Gastrocnemius medialis (tissue), 4 donors: ENCODE results near the gene FCHO2. TPM values are rescaled to one million over a fixed set of nuclear protein-coding genes. Genes with fewer than 3 reads are reported as not detected.

Experiments
- ATAC-seq, 2 donors: fragments of 150-250 bp; one replicate each; pipeline ENCODE4 v1.9.1; 2016
- DNase-seq, 2 donors: peaks; one replicate each; pipeline ENCODE4 v3.0.0-alpha.2; 2019
- H3K27ac ChIP-seq, 4 donors: fragments of 200-600 bp; sonication (generic); 1 replicate in 1 of 4; 2 replicates in 3 of 4; pipeline ENCODE4 v1.5.1; 2016 to 2018; ENCODE audit warnings: mild to moderate bottlenecking in 2 of 4, moderate library complexity in 1 of 4
- H3K27me3 ChIP-seq, 3 donors: fragments of 200-600 bp; sonication (generic) in 2 of 3; 1 replicate in 1 of 3; 2 replicates in 2 of 3; pipeline versions ENCODE4 v1.5.1 to v1.6.0; 2016 to 2019; ENCODE audit warnings: mild to moderate bottlenecking in 1 of 3, moderate library complexity in 1 of 3
- H3K36me3 ChIP-seq, 2 donors: fragments of 200-600 bp; sonication (generic) in 1 of 2; one replicate each; pipeline ENCODE4 v1.5.1; 2017 to 2018
- H3K4me1 ChIP-seq, 2 donors: fragments of 200-600 bp; sonication (generic) in 1 of 2; one replicate each; pipeline ENCODE4 v1.5.1; 2016 to 2017; ENCODE audit warnings: mild to moderate bottlenecking in 2 of 2
- H3K4me3 ChIP-seq, 4 donors: fragments of 200-600 bp; sonication (generic) in 3 of 4; 1 replicate in 1 of 4; 2 replicates in 3 of 4; pipeline ENCODE4 v1.5.1; 2016 to 2019; ENCODE audit warnings: mild to moderate bottlenecking in 2 of 4
- H3K9me3 ChIP-seq, 3 donors: fragments of 200-600 bp; sonication (generic) in 2 of 3; 1 replicate in 1 of 3; 2 replicates in 2 of 3; pipeline ENCODE4 v1.5.1; 2016 to 2019
- POLR2A ChIP-seq, 2 donors: fragments of 450-650 bp; IDR thresholded peaks; one replicate each; pipeline ENCODE4 v1.6.1; 2017; ENCODE audit warnings: antibody characterized with exemption in 2 of 2, mild to moderate bottlenecking in 2 of 2, moderate library complexity in 2 of 2
- in situ Hi-C, 4 donors: fragments of 200-750 bp; cut with MboI; loops; one replicate each; pipeline versions ENCODE4 v1.15.0 to v1.8.0; 2017; ENCODE audit warnings: low sequenced_read_pairs in 4 of 4
- intact Hi-C: fragments of 100-400 bp; cut with DNase I; formaldehyde crosslinking; loops from one replicate; pipeline ENCODE4 v1.15.1; 2023; ENCODE audit warnings: low total_unique reads
- total RNA-seq, 4 donors: library from RNA; depleted of rRNA; stranded (reverse); fragments of >200 nt; gene quantifications; one replicate each; pipeline versions ENCODE4 v1.1.0 to v1.2.3, GENCODE V29; 2016
- TF ChIP-seq, protein P1 (sequence below), 5 experiments: fragments of 450-650 bp in 3 of 5; fragments of 200-600 bp in 2 of 5; sonication (generic) in 2 of 5; IDR thresholded peaks in 4 of 5; conservative IDR thresholded peaks in 1 of 5; 1 replicate in 4 of 5; 2 replicates in 1 of 5; pipeline ENCODE4 v1.5.1; 2016 to 2019; ENCODE audit warnings: antibody characterized with exemption in 5 of 5, mild to moderate bottlenecking in 3 of 5, moderate library complexity in 3 of 5

The FCHO2 gene
- total RNA-seq, 4 donors from 2014 or later = 8.3 to 14.8 (median 12.3) TPM

DNA sequence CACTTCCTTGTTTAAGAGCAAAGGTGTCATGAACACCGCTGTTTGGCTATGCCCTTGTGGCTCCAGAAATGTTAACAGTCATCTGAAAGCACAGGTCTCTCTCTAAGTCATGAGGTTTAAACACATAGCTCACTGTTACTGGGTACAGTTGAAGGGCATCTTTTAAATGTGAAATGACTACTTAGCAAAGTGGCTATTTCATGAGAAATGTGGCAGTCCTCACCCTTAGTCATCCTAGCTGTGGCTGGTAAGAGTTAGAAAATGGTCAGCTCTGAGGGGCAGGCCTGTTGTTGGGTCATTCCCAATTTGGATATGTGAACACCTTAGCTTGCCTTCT is 140.4 kb downstream of the FCHO2 start:
- Histone ChIP-seq H3K4me3 (no peak overlapping the region), H3K27me3 (no peaks in the 10 kb centered on the region), H3K9me3 (no peaks in the 10 kb centered on the region), H3K4me1 (no peaks in the 10 kb centered on the region), H3K27ac (no peak overlapping the region), H3K36me3 (no peaks in the 10 kb centered on the region)
- TF ChIP-seq, protein P1, sequence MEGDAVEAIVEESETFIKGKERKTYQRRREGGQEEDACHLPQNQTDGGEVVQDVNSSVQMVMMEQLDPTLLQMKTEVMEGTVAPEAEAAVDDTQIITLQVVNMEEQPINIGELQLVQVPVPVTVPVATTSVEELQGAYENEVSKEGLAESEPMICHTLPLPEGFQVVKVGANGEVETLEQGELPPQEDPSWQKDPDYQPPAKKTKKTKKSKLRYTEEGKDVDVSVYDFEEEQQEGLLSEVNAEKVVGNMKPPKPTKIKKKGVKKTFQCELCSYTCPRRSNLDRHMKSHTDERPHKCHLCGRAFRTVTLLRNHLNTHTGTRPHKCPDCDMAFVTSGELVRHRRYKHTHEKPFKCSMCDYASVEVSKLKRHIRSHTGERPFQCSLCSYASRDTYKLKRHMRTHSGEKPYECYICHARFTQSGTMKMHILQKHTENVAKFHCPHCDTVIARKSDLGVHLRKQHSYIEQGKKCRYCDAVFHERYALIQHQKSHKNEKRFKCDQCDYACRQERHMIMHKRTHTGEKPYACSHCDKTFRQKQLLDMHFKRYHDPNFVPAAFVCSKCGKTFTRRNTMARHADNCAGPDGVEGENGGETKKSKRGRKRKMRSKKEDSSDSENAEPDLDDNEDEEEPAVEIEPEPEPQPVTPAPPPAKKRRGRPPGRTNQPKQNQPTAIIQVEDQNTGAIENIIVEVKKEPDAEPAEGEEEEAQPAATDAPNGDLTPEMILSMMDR (IDR thresholded peaks at IDR 0.05 in 4 of 5, conservative IDR thresholded peaks at IDR 0.05 in 1 of 5) = no peak
- TF ChIP-seq POLR2A (IDR thresholded peaks at IDR 0.05) = no peak
- ATAC-seq (no peak), DNase-seq (no peak)
- intact Hi-C loops = loop anchor here (10.0 kb wide), 1 partner anchor 119 kb away; no protein-coding TSS in a partner anchor
- in situ Hi-C loops = no loop called here

GRCh38 chr5:73097740-73098139 is 141.9 kb downstream of the FCHO2 start:
- TF ChIP-seq POLR2A (IDR thresholded peaks at IDR 0.05) = no peak
- TF ChIP-seq, protein P1 (IDR thresholded peaks at IDR 0.05 in 4 of 5, conservative IDR thresholded peaks at IDR 0.05 in 1 of 5) = no peak
- intact Hi-C loops (loop anchor here (10.0 kb wide), 1 partner anchor 117 kb away; no protein-coding TSS in a partner anchor), in situ Hi-C loops (no loop called here)
- DNase-seq (no peak), ATAC-seq (no peak)
- Histone ChIP-seq H3K9me3 (no peaks in the 10 kb centered on the region), H3K36me3 (no peaks in the 10 kb centered on the region), H3K27me3 (no peaks in the 10 kb centered on the region), H3K27ac (no peak overlapping the region), H3K4me3 (no peak overlapping the region), H3K4me1 (no peaks in the 10 kb centered on the region)

DNA sequence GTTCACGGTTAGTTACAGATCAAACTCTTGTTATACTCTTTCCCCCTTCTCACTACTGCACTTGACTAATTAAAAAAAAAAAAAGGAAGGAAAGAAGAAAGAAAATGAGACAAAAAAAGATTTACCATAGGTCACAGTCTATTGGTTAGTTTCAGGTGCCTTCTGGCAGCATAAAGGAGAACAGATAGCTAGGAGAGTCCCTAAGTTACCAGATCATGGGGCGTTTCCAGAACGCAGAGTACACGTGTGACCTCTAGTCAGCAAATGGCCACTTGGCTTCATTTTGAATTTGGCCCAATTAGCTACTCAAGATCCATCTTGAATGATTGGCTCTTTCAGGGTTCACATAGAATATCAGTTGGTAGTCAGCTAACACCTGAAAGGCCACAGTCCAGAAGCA is 144.3 kb downstream of the FCHO2 start:
- ATAC-seq = no peak
- no peaks in the 10 kb centered on the region for H3K4me1 ChIP-seq
- no peaks in the 10 kb centered on the region for H3K9me3 ChIP-seq
- H3K27ac ChIP-seq = no peak overlapping the region
- TF ChIP-seq, protein P1 (IDR thresholded peaks at IDR 0.05 in 4 of 5, conservative IDR thresholded peaks at IDR 0.05 in 1 of 5) = no peak
- TF ChIP-seq POLR2A (IDR thresholded peaks at IDR 0.05) = no peak
- in situ Hi-C loops = no loop called here
- no peak overlapping the region for H3K4me3 ChIP-seq
- no peaks in the 10 kb centered on the region for H3K36me3 ChIP-seq
- DNase-seq = no peak
- intact Hi-C loops = no loop called here
- no peaks in the 10 kb centered on the region for H3K27me3 ChIP-seq

DNA sequence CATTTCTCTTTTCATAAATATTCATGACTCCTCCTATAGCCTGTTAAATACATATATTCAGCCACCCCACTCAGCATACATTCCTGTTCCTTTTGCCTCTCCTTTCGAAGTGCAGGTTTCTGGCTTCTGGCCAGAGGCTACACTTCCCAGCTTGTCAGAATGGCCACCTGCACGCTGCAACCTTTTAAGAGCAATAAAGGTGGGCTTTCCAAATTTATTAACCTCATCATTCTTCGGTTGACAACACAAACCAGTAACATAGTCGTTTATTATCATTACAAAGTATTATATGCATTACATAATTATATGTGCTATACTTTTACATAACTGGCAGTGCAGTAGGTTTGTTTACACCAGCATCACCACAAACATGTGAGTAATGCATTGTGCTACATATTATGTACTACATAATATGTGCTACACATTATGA is 148.0 kb downstream of the FCHO2 start:
- ATAC-seq = no peak
- TF ChIP-seq POLR2A (IDR thresholded peaks at IDR 0.05) = no peak
- TF ChIP-seq, protein P1 (IDR thresholded peaks at IDR 0.05 in 4 of 5, conservative IDR thresholded peaks at IDR 0.05 in 1 of 5) = no peak
- H3K4me1 ChIP-seq = no peaks in the 10 kb centered on the region
- intact Hi-C loops = no loop called here
- H3K27ac ChIP-seq = no peak overlapping the region
- no peak for DNase-seq
- H3K36me3 ChIP-seq = no peaks in the 10 kb centered on the region
- no peaks in the 10 kb centered on the region for H3K27me3 ChIP-seq
- in situ Hi-C loops = no loop called here
- no peak overlapping the region for H3K4me3 ChIP-seq
- no peaks in the 10 kb centered on the region for H3K9me3 ChIP-seq

GRCh38 chr5:73104326-73104725 is 148.5 kb downstream of the FCHO2 start:
- H3K27ac ChIP-seq = no peak overlapping the region
- no peaks in the 10 kb centered on the region for H3K27me3 ChIP-seq
- H3K4me3 ChIP-seq = no peak overlapping the region
- no peaks in the 10 kb centered on the region for H3K9me3 ChIP-seq
- no peak for DNase-seq
- TF ChIP-seq POLR2A (IDR thresholded peaks at IDR 0.05) = no peak
- TF ChIP-seq, protein P1 (IDR thresholded peaks at IDR 0.05 in 4 of 5, conservative IDR thresholded peaks at IDR 0.05 in 1 of 5) = no peak
- no peaks in the 10 kb centered on the region for H3K36me3 ChIP-seq
- in situ Hi-C loops = no loop called here
- no peaks in the 10 kb centered on the region for H3K4me1 ChIP-seq
- intact Hi-C loops = no loop called here
- no peak for ATAC-seq
